Endothelial cell (in vitro differentiated cells): ENCODE results near the gene NELFB. TPM values are rescaled to one million over a fixed set of nuclear protein-coding genes. Genes with fewer than 3 reads are reported as not detected.
"Not testable (repeated sequence)": the region's sequence is repeated elsewhere in the genome, so short reads cannot be mapped to it uniquely, and the experiment has no call there.

ENCODE experiments used
- DNase-seq: peaks from one replicate; pipeline ENCODE4 v3.0.0; 2021; ENCODE audit warnings: low spot score
- H3K27ac Mint-ChIP-seq: one replicate; pipeline ENCODE4 v1.8.0; 2021; ENCODE audit warnings: mixed read lengths, inconsistent platforms; ENCODE audit not compliant: unreplicated experiment
- H3K27me3 Mint-ChIP-seq: one replicate; pipeline ENCODE4 v1.8.0; 2021; ENCODE audit warnings: mild to moderate bottlenecking, moderate library complexity, mixed read lengths, inconsistent platforms; ENCODE audit not compliant: unreplicated experiment
- H3K36me3 Mint-ChIP-seq: one replicate; pipeline ENCODE4 v1.8.0; 2021; ENCODE audit warnings: mild to moderate bottlenecking, low read depth, mixed read lengths, inconsistent platforms; ENCODE audit not compliant: unreplicated experiment
- H3K4me1 Mint-ChIP-seq: one replicate; pipeline ENCODE4 v1.8.0; 2021; ENCODE audit warnings: mild to moderate bottlenecking, mixed read lengths, inconsistent platforms; ENCODE audit not compliant: unreplicated experiment
- H3K4me3 Mint-ChIP-seq: one replicate; pipeline ENCODE4 v1.8.0; 2021; ENCODE audit warnings: mild to moderate bottlenecking, mixed read lengths, inconsistent platforms; ENCODE audit not compliant: unreplicated experiment
- H3K9me3 Mint-ChIP-seq: one replicate; pipeline ENCODE4 v1.8.0; 2021; ENCODE audit warnings: mixed read lengths, inconsistent platforms; ENCODE audit not compliant: unreplicated experiment
- total RNA-seq: library from RNA; stranded (reverse); fragmentation: NEBNext Ultra II Directional; extraction: Animal tissue kit (Norgen Biotek cat#: 25700); gene quantifications from one replicate; pipeline ENCODE4 v1.2.1, GENCODE V29; 2021; ENCODE audit not compliant: unreplicated experiment
- TF ChIP-seq, protein P1 (sequence below): fragments of 200-600 bp; sonication (generic); IDR thresholded peaks from one replicate; pipeline ENCODE4 v1.5.0; 2021; ENCODE audit warnings: antibody characterized with exemption; ENCODE audit not compliant: unreplicated experiment

NELFB gene
- total RNA-seq, 1 donor from 2014 or later: 65.6 TPM

DNA sequence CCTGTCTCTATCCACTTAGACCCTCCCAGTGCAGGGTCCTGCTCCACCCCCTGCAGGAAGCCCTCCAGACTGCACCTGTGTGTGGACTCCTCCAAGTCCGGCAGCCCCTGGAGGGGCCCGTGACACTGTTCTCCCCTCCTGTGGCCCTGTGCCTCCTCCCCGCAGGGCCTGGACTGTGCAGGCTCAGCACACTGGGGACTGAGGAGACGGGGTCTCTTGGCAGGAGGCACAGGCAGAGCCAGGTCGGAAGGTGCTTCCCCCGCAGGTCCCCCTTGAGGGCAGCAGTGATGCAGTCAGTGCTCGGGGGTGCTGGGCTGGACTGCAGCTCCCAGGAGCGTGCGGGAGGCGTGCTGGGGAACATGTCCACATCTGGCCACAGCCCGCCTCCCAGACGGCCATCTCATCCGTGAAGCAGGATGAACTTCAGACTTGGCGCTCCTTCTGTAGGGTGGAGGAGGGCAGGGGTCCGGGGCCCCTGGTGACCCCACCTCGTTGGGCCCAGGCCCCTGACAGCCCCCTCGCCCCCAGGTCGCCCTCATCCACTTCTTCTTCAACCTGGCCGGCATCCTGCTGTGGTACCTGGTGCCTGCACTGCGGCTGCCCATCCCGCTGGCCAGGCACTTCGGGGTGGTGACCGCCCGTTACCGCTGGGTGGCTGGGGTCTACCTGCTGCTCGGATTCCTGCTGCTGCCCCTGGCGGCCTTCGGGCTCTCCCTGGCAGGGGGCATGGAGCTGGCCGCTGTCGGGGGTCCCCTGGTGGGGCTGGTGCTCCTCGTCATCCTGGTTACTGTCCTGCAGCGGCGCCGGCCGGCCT, 19.5 kb upstream of the NELFB start:
- no peaks in the 10 kb centered on the region for H3K9me3 Mint-ChIP-seq
- TF ChIP-seq, protein P1, sequence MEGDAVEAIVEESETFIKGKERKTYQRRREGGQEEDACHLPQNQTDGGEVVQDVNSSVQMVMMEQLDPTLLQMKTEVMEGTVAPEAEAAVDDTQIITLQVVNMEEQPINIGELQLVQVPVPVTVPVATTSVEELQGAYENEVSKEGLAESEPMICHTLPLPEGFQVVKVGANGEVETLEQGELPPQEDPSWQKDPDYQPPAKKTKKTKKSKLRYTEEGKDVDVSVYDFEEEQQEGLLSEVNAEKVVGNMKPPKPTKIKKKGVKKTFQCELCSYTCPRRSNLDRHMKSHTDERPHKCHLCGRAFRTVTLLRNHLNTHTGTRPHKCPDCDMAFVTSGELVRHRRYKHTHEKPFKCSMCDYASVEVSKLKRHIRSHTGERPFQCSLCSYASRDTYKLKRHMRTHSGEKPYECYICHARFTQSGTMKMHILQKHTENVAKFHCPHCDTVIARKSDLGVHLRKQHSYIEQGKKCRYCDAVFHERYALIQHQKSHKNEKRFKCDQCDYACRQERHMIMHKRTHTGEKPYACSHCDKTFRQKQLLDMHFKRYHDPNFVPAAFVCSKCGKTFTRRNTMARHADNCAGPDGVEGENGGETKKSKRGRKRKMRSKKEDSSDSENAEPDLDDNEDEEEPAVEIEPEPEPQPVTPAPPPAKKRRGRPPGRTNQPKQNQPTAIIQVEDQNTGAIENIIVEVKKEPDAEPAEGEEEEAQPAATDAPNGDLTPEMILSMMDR: no peak
- H3K4me1 Mint-ChIP-seq: no peaks in the 10 kb centered on the region
- no peak overlapping the region for H3K27ac Mint-ChIP-seq
- H3K4me3 Mint-ChIP-seq: no peak overlapping the region
- peaks cover 3% of the 10 kb centered on the region for H3K36me3 Mint-ChIP-seq
- peaks cover 4% of the 10 kb centered on the region for H3K27me3 Mint-ChIP-seq
- no peak for DNase-seq

DNA sequence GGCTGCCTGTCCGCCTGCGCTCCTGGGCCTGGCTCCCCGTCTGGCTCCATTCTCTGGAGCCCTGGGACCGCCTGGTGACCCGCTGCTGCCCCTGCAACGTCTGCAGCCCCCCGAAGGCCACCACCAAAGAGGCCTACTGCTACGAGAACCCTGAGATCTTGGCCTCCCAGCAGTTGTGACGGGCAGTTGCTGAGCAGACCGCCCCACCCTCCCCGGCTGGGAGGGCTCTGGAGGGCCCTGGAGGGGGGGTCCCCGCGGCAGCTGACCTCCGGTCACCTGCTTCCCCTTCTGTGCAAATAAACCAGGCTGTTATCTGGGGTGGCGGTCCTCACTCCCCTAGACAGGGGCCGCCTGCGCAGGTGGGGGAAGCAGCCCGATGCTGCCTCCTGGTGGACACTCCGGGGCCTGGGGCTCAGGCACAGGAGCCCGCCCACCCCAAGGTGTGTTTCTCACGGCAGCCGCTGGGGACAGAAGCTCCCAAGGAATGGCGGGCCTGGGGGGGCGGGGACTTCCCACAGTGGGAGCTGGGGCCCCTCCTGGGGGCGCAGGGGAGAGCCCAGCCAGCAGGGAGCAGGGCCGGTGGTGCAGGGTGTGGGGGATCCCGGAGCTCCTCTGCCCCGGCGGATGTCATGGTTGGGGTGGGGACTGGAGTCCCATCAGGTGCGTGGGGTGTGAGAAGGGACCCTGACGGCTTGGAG, 18.7 kb upstream of the NELFB start:
- peaks cover 8% of the 10 kb centered on the region for H3K27me3 Mint-ChIP-seq
- H3K9me3 Mint-ChIP-seq: no peaks in the 10 kb centered on the region
- H3K36me3 Mint-ChIP-seq: peaks cover 3% of the 10 kb centered on the region
- H3K27ac Mint-ChIP-seq: no peak overlapping the region
- TF ChIP-seq, protein P1: peak; percentile 96
- H3K4me3 Mint-ChIP-seq: no peak overlapping the region
- H3K4me1 Mint-ChIP-seq: peaks cover 2% of the 10 kb centered on the region
- peak; percentile 92 for DNase-seq

DNA sequence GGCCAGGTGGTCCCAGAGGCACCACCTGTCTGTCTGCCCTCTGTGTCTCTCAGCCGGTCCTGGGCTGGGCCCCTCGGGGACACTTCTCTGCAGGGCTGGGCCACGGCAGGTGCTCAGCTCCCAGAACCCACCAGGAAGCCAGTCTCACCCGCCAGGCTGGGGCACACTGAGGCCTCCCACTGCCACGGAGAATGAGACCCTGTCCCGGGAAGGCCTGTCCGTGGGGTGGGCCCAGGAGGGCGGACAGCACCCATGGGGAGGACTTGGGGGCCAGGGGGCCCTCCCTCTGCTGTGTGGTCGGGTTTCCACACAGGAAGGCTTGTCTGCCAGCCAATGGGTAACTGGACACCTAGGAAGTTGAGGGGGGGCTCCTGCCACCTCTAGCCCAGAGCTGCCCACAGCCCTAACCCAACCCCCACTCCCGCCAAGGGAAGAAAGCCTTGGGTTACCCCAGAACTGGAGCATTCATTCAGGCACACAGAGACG, 18.1 kb upstream of the NELFB start:
- H3K4me3 Mint-ChIP-seq: no peak overlapping the region
- TF ChIP-seq, protein P1: no peak
- H3K9me3 Mint-ChIP-seq: no peaks in the 10 kb centered on the region
- peaks cover 3% of the 10 kb centered on the region for H3K36me3 Mint-ChIP-seq
- H3K27me3 Mint-ChIP-seq: peaks cover 8% of the 10 kb centered on the region
- peaks cover 3% of the 10 kb centered on the region for H3K4me1 Mint-ChIP-seq
- DNase-seq: no peak
- H3K27ac Mint-ChIP-seq: no peak overlapping the region

DNA sequence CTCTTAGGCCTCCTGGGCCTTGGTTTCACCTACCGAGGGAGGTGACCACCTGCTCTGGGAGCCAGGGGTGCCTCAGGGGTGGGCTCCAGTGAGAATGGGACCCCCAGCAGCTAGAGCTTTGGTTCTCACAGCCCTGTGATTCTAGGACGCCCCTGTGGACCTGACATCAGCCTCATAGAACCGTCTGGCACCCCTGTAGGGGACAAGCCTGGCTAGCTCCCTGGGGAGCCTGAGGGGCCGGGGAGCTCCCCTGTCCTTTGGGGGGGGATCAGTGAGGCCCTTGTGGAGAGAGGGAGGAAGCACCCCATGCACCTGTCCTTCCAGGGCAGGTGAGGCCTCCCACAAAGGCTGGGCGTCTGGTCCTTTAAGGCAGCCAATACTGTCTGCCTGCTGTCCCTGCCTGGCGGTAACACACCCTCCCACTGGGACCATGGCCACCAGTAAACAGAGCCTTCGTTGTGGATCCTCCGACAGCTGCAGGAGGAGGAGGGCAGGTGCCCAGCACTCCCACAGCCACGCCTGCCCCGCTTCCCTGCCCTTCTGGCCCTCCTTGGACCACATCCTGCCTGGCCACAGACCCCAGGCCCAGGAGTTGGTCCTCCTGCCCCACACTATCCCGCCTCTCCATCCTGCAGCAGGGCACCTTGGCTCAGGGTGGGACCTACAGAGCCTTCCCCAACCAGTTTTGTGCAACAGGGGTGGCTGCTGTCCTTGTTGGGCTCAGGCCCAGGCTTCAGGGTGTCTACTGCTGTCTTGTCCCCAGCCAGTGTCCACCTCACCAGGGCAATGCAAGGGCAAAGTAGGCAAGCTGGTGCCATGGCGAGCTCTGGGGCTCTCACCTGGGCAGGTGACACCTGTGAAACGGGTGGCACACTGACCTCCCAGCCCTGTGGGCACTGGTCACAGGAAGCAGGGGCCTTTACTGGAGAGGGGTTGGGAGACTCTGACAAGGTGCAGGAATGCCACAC, 17.1 kb upstream of the NELFB start:
- H3K36me3 Mint-ChIP-seq: peaks cover 11% of the 10 kb centered on the region
- TF ChIP-seq, protein P1: no peak
- peaks cover 17% of the 10 kb centered on the region for H3K27me3 Mint-ChIP-seq
- peaks cover 14% of the 10 kb centered on the region for H3K4me1 Mint-ChIP-seq
- DNase-seq: no peak
- H3K4me3 Mint-ChIP-seq: no peak overlapping the region
- no peaks in the 10 kb centered on the region for H3K9me3 Mint-ChIP-seq
- no peak overlapping the region for H3K27ac Mint-ChIP-seq

DNA sequence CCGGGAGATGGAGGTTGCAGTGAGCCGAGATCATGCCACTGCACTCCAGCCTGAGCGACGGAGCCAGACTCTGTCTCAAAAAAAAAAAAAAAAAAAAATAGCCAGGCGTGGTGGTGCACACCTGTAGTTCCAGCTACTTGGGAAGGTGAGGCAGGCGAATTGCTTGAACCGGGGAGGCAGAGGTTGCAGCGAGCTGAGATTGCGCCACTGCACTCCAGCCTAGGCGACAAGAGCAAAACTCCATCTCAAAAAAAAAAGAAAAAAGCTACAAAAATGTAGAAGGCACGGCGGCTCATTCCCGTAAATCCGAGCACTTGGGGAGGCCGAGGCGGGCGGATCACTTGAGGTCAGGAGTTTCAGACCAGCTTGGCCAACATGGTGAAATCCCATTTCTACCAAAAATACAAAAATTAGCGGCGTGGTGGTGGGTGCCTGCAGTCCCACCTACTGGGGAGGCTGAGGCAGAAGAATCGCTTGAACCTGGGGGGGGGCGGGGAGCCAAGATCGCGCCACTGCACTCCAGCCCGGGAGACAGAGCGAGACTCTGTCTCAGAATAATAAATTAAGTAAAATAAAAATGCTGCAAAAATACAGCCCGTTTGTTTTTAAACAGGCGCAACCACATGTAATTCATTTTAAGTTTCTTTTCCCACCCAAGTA, 15.5 kb upstream of the NELFB start:
- Mint-ChIP-seq H3K27ac (peak overlapping the region; percentile 57), H3K4me1 (peaks cover 27% of the 10 kb centered on the region), H3K4me3 (peak overlapping the region; percentile 74), H3K36me3 (peaks cover 11% of the 10 kb centered on the region), H3K27me3 (peaks cover 18% of the 10 kb centered on the region)
- not testable (repeated sequence) for H3K9me3 Mint-ChIP-seq, DNase-seq
